ENCODE measurements around the gene PPP3R1.

DNA sequence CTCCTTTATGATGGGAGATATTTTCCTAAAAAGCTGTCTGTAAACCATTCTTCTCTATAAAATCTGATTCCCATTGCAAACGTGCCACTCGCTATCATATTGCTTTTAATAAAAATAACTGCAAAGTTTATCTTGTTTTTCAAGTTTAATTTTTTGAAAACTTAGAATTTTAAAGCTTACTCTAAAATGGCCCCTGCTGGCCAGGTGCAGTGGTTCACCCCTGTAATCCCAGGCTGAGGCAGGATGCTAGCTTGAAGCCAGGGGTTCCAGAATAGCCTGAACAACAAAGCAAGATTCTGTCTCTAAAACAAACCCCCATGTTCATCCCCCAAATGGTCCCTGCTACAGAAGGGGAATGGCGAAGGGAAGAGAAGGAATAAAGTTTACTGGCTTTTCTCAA lies 41.9 kb upstream of the PPP3R1 start:
- TF ChIP-seq EZH2 (IDR thresholded peaks at IDR 0.05; ENCODE audit: low read length), result no peak
- TF ChIP-seq, protein P1, sequence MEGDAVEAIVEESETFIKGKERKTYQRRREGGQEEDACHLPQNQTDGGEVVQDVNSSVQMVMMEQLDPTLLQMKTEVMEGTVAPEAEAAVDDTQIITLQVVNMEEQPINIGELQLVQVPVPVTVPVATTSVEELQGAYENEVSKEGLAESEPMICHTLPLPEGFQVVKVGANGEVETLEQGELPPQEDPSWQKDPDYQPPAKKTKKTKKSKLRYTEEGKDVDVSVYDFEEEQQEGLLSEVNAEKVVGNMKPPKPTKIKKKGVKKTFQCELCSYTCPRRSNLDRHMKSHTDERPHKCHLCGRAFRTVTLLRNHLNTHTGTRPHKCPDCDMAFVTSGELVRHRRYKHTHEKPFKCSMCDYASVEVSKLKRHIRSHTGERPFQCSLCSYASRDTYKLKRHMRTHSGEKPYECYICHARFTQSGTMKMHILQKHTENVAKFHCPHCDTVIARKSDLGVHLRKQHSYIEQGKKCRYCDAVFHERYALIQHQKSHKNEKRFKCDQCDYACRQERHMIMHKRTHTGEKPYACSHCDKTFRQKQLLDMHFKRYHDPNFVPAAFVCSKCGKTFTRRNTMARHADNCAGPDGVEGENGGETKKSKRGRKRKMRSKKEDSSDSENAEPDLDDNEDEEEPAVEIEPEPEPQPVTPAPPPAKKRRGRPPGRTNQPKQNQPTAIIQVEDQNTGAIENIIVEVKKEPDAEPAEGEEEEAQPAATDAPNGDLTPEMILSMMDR (optimal IDR thresholded peaks at IDR 0.05 in 1 of 3, IDR thresholded peaks at IDR 0.05 in 1 of 3, conservative IDR thresholded peaks at IDR 0.05 in 1 of 3; ENCODE audit: extremely low read depth in 1 of 3, insufficient read depth in 2 of 3, low read length in 3 of 3), result peak in 2 of 3 experiments; percentile 6 to 14

Data from keratinocyte (primary cell).